Measurements from ENCODE around the gene KRTAP20-1.

The KRTAP20-1 gene

DNA sequence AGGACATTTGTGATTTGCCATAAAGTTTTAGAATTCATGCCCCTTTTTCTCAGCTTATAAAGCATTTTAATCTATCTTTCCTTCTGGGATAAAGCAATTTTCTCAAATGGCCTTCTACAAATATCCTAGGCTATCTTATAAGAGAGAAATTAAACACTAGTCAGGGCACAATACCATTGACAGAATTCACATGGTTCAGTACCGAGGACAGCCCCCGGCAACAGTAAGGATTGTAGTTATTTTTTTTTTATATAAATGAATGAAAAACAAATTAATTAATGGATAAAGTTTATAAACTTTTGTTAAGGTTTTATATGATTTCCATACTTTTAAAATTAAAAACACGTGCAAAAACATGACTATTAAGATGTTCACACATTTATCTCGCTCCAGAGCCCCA, 11.9 kb downstream of the KRTAP20-1 start:
- Histone ChIP-seq H3K36me3 (ENCODE audit: insufficient read depth, low read length) (no peaks in the 10 kb centered on the region), H3K9ac (ENCODE audit: low read depth, low read length, poor library complexity, severe bottlenecking) (no peak overlapping the region), H3K9me2 (replicated peaks; ENCODE audit: low read depth, low read length) (no peaks in the 10 kb centered on the region), H3K9me3 (ENCODE audit: insufficient read depth, low read depth, low read length) (peaks cover 8% of the 10 kb centered on the region; the same call in 1 of the 2 replicates), H3K27me3 (ENCODE audit: insufficient read depth, low read length, poor library complexity, severe bottlenecking) (no peaks in the 10 kb centered on the region), H3K4me1 (ENCODE audit: insufficient read depth, low read length, poor library complexity, severe bottlenecking) (no peaks in the 10 kb centered on the region), H4K20me1 (ENCODE audit: insufficient read depth, low read length, poor library complexity, severe bottlenecking) (no peaks in the 10 kb centered on the region), H3K4me3 (ENCODE audit: low read length, poor library complexity, severe bottlenecking) (no peak overlapping the region), H3K79me2 (ENCODE audit: insufficient read depth, low read length) (no peaks in the 10 kb centered on the region), H2AFZ (ENCODE audit: low read length) (no peak overlapping the region), H3F3A (ENCODE audit: low read depth) (no peaks in the 10 kb centered on the region), H3K4me2 (ENCODE audit: low read depth, low read length, poor library complexity, severe bottlenecking) (no peak overlapping the region)
- no peak for TF ChIP-seq EZH2phosphoT487 (IDR thresholded peaks at IDR 0.05; ENCODE audit: borderline replicate concordance)
- TF ChIP-seq, protein P1, sequence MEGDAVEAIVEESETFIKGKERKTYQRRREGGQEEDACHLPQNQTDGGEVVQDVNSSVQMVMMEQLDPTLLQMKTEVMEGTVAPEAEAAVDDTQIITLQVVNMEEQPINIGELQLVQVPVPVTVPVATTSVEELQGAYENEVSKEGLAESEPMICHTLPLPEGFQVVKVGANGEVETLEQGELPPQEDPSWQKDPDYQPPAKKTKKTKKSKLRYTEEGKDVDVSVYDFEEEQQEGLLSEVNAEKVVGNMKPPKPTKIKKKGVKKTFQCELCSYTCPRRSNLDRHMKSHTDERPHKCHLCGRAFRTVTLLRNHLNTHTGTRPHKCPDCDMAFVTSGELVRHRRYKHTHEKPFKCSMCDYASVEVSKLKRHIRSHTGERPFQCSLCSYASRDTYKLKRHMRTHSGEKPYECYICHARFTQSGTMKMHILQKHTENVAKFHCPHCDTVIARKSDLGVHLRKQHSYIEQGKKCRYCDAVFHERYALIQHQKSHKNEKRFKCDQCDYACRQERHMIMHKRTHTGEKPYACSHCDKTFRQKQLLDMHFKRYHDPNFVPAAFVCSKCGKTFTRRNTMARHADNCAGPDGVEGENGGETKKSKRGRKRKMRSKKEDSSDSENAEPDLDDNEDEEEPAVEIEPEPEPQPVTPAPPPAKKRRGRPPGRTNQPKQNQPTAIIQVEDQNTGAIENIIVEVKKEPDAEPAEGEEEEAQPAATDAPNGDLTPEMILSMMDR (conservative IDR thresholded peaks at IDR 0.05; ENCODE audit: low read length) = no peak

DNA sequence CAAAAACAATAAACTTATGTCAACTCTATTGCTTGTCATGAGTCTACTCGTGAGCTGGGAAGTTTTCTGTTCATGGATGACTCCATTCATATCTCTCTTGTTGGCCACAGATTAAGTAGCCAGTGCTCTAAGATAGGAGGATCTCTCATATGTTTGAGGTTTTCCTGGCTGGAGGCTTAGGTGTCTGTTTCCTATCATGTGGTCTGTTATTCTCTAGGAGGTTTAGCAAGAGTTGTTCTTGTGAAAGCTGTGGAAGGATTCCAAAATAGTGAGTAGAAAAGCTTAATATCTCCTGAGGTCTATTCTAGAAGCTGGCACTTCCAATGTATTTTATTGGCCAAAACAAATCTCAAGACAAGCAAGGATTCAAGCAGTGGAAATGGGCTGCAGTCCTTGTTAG, 13.0 kb downstream of the KRTAP20-1 start:
- H3K4me2 ChIP-seq (ENCODE audit: low read depth, low read length, poor library complexity, severe bottlenecking) = no peak overlapping the region
- no peaks in the 10 kb centered on the region for H3K4me1 ChIP-seq (ENCODE audit: insufficient read depth, low read length, poor library complexity, severe bottlenecking)
- H3F3A ChIP-seq (ENCODE audit: low read depth) = no peaks in the 10 kb centered on the region
- H3K27me3 ChIP-seq (ENCODE audit: insufficient read depth, low read length, poor library complexity, severe bottlenecking) = no peaks in the 10 kb centered on the region
- no peaks in the 10 kb centered on the region for H3K36me3 ChIP-seq (ENCODE audit: insufficient read depth, low read length)
- peaks cover 8% of the 10 kb centered on the region; the same call in 1 of the 2 replicates for H3K9me3 ChIP-seq (ENCODE audit: insufficient read depth, low read depth, low read length)
- no peak for TF ChIP-seq EZH2phosphoT487 (IDR thresholded peaks at IDR 0.05; ENCODE audit: borderline replicate concordance)
- TF ChIP-seq, protein P1 (conservative IDR thresholded peaks at IDR 0.05; ENCODE audit: low read length) = no peak
- H3K9ac ChIP-seq (ENCODE audit: low read depth, low read length, poor library complexity, severe bottlenecking) = no peak overlapping the region
- no peak overlapping the region for H3K4me3 ChIP-seq (ENCODE audit: low read length, poor library complexity, severe bottlenecking)
- H3K9me2 ChIP-seq (replicated peaks; ENCODE audit: low read depth, low read length) = no peaks in the 10 kb centered on the region
- no peaks in the 10 kb centered on the region for H4K20me1 ChIP-seq (ENCODE audit: insufficient read depth, low read length, poor library complexity, severe bottlenecking)
- H2AFZ ChIP-seq (ENCODE audit: low read length) = no peak overlapping the region
- H3K79me2 ChIP-seq (ENCODE audit: insufficient read depth, low read length) = no peaks in the 10 kb centered on the region

DNA sequence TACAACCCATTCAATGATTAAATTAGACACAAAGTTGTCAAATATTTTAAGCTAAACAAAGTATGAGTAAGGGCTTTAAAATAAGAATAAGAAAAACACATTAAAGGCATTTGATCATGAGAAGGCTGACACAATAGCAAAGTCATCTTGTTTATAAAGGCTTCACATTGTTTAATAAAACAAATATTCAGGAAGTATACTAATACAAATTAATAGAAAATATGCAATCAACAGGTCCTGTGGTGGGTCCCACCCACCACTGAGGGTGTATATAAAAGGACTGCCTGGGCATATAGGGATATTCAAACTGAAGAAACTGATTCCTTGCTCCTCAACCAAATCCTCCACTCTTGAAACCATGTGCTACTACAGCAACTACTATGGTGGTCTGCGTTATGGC, 18.7 kb downstream of the KRTAP20-1 start, which contains the start of gene KRTAP20-2:
Gene KRTAP20-2 (plus strand): TSS at position 301 of the 400 bp plus-strand sequence. CDS start 58 bp downstream, at position 359.
- Histone ChIP-seq H2AFZ (ENCODE audit: low read length) (no peak within 1 kb of the TSS), H3K9me2 (replicated peaks; ENCODE audit: low read depth, low read length) (no peaks in the 10 kb centered on the region), H3K4me3 (ENCODE audit: low read length, poor library complexity, severe bottlenecking) (no peak within 1 kb of the TSS), H3K9ac (ENCODE audit: low read depth, low read length, poor library complexity, severe bottlenecking) (no peak within 1 kb of the TSS), H3K27me3 (ENCODE audit: insufficient read depth, low read length, poor library complexity, severe bottlenecking) (no peaks in the 10 kb centered on the region), H4K20me1 (ENCODE audit: insufficient read depth, low read length, poor library complexity, severe bottlenecking) (no peaks in the 10 kb centered on the region), H3K36me3 (ENCODE audit: insufficient read depth, low read length) (no peaks in the 10 kb centered on the region), H3F3A (ENCODE audit: low read depth) (no peaks in the 10 kb centered on the region), H3K4me2 (ENCODE audit: low read depth, low read length, poor library complexity, severe bottlenecking) (no peak within 1 kb of the TSS), H3K4me1 (ENCODE audit: insufficient read depth, low read length, poor library complexity, severe bottlenecking) (no peaks in the 10 kb centered on the region), H3K9me3 (ENCODE audit: insufficient read depth, low read depth, low read length) (no peaks in the 10 kb centered on the region), H3K79me2 (ENCODE audit: insufficient read depth, low read length) (no peaks in the 10 kb centered on the region)
- TF ChIP-seq, protein P1 (conservative IDR thresholded peaks at IDR 0.05; ENCODE audit: low read length) = no peak
- no peak for TF ChIP-seq EZH2phosphoT487 (IDR thresholded peaks at IDR 0.05; ENCODE audit: borderline replicate concordance)
